ENCODE measurements around the gene PRR5.

The PRR5 gene

DNA sequence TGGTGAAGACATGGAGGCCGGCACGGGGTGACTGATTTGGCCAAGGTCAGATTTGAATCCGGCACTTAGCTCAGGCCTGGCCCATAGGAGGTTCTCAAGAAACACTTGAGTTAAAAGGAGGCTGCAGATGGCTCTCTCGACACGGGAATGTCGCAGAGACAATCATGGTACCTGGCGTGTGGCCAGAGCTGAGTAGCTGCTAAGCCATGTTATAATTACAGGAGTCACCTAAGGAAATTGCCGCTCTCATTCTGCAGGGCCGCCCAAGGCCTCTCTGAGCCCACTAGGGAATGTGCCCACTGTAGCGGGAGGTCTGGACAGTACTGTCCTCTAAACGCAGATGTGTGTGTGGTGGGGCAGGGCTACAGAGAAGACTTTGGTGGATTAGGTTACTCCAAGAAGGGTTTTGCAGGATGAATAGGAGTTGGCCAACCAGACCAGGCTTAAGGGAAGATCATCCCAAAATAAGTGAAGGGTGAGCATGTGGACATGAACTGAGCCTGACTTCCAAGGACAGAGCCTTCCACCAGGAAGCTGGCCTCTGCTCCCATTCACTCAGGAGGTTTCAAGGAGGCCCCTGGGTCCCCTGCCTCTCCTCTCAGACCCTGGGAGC lies 19.3 kb upstream of the PRR5 start:
- H3K4me3 ChIP-seq (ENCODE audit: insufficient read length, low read depth) = no peak overlapping the region
- TF ChIP-seq YY1 (IDR thresholded peaks at IDR 0.05; ENCODE audit: insufficient read depth, insufficient read length) = no peak
- TF ChIP-seq ZNF274 (IDR thresholded peaks at IDR 0.05; ENCODE audit: low read depth, low read length) = no peak
- no peak for TF ChIP-seq SUZ12 (IDR thresholded peaks at IDR 0.05; ENCODE audit: extremely low read depth, insufficient read depth, insufficient read length)
- H3K9ac ChIP-seq (ENCODE audit: insufficient read length, low read depth) = no peak overlapping the region
- H3K27me3 ChIP-seq (ENCODE audit: insufficient read depth, insufficient read length) = no peaks in the 10 kb centered on the region
- peaks cover 22% of the 10 kb centered on the region for H3K4me1 ChIP-seq (ENCODE audit: insufficient read depth, insufficient read length)
- H3K36me3 ChIP-seq (ENCODE audit: insufficient read depth, insufficient read length, low read length) = no peaks in the 10 kb centered on the region
- no peaks in the 10 kb centered on the region for H3K9me3 ChIP-seq (ENCODE audit: insufficient read depth, low read length)
- DNase-seq (ENCODE audit: low read depth, low spot score) = no peak

DNA sequence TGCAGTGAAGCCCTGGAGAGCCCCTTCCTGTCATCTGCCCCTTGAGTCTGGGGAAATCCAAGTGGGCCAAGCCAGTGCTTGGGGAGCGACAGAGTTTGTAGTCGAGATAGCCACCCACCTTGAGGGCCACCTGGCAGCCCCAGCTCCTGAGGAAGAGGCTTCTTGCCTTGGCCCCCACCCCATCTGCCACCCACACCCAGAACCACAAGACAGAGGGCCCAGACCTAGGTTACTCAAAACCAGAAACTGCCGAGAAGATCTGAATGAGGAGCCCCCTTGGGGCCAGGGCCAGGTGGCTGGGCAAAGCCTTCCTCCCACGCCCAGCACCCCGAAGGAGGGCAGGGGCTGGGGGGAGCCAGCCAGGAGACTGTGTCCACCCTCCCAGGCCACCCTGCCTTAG lies 18.8 kb upstream of the PRR5 start:
- DNase-seq (ENCODE audit: low read depth, low spot score) = no peak
- Histone ChIP-seq H3K4me1 (ENCODE audit: insufficient read depth, insufficient read length) (peaks cover 20% of the 10 kb centered on the region), H3K9me3 (ENCODE audit: insufficient read depth, low read length) (no peaks in the 10 kb centered on the region), H3K9ac (ENCODE audit: insufficient read length, low read depth) (no peak overlapping the region), H3K4me3 (ENCODE audit: insufficient read length, low read depth) (no peak overlapping the region), H3K36me3 (ENCODE audit: insufficient read depth, insufficient read length, low read length) (no peaks in the 10 kb centered on the region), H3K27me3 (ENCODE audit: insufficient read depth, insufficient read length) (no peaks in the 10 kb centered on the region)
- TF ChIP-seq ZNF274 (IDR thresholded peaks at IDR 0.05; ENCODE audit: low read depth, low read length) (no peak), YY1 (IDR thresholded peaks at IDR 0.05; ENCODE audit: insufficient read depth, insufficient read length) (no peak), SUZ12 (IDR thresholded peaks at IDR 0.05; ENCODE audit: extremely low read depth, insufficient read depth, insufficient read length) (no peak)

DNA sequence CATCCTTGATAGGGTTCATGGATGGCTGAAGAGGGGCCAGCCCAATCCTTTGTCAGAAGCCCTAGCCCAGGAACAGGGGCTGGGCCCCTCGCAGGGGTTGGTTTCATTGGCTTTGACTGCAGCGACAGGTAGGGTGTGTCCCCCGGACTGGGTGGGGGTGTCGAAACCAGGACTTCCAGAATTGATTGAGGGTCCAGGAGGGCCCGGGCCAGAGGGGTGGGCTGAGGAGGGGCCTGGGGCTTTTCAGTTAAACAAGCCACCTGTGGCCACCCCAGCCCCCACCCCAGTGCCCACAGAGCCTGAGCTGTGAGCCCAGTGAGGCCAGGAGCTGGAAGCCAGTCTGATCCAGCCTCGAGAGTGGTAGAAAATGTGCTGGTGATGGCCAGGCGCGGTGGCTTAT lies 18.1 kb upstream of the PRR5 start:
- no peak for DNase-seq (ENCODE audit: low read depth, low spot score)
- Histone ChIP-seq H3K4me1 (ENCODE audit: insufficient read depth, insufficient read length) (peaks cover 19% of the 10 kb centered on the region), H3K27me3 (ENCODE audit: insufficient read depth, insufficient read length) (no peaks in the 10 kb centered on the region), H3K4me3 (ENCODE audit: insufficient read length, low read depth) (no peak overlapping the region), H3K9me3 (ENCODE audit: insufficient read depth, low read length) (no peaks in the 10 kb centered on the region), H3K36me3 (ENCODE audit: insufficient read depth, insufficient read length, low read length) (no peaks in the 10 kb centered on the region), H3K9ac (ENCODE audit: insufficient read length, low read depth) (no peak overlapping the region)
- no peak for TF ChIP-seq SUZ12 (IDR thresholded peaks at IDR 0.05; ENCODE audit: extremely low read depth, insufficient read depth, insufficient read length)
- TF ChIP-seq ZNF274 (IDR thresholded peaks at IDR 0.05; ENCODE audit: low read depth, low read length) = no peak
- TF ChIP-seq YY1 (IDR thresholded peaks at IDR 0.05; ENCODE audit: insufficient read depth, insufficient read length) = no peak

DNA sequence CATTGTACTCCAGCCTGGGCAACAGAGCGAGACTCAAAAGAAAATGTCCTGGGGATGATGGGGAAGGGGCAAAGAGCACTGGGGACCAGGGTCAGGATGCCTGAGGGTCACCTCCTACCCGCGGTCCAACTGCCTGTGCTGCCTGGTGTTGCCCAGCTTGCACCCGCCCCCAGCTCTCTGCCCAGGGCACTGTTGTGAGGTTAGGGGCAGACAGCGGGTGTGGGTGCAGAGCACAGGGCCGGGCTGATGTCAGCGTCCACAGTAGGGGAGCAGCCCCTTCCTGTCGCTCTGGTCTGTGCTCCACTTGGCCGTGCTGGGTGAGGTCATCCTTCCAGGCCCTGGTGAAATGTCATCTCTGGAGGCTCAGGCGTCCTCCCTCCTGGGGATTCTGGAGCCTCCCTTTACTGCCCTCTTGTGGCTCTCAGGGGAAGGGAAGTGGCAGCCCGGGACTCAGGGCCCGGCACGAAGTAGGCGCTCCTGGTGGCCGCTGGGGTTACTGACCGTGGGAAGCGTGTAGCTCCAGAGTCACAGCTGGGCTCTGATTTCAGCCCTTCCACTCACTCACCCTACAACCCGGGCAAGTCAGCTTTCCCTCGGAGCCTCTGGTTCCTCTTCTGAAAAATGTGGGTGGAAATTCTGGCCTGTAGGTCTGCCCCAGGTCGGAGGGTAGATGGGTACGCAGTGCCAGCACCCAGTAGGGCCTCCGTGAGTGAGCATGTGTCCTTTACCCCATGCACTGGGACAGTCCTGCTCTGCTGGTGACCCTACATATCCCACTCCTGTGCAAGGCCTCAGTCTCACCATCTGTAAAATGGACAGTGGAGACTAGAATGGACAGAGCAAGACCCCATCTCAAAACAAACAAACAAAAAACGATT lies 17.3 kb upstream of the PRR5 start:
- H3K36me3 ChIP-seq (ENCODE audit: insufficient read depth, insufficient read length, low read length) = no peaks in the 10 kb centered on the region
- peak; percentile 86 for DNase-seq (ENCODE audit: low read depth, low spot score)
- H3K4me1 ChIP-seq (ENCODE audit: insufficient read depth, insufficient read length) = peaks cover 17% of the 10 kb centered on the region
- H3K9ac ChIP-seq (ENCODE audit: insufficient read length, low read depth) = no peak overlapping the region
- H3K27me3 ChIP-seq (ENCODE audit: insufficient read depth, insufficient read length) = no peaks in the 10 kb centered on the region
- H3K4me3 ChIP-seq (ENCODE audit: insufficient read length, low read depth) = no peak overlapping the region
- TF ChIP-seq YY1 (IDR thresholded peaks at IDR 0.05; ENCODE audit: insufficient read depth, insufficient read length) = no peak
- no peak for TF ChIP-seq ZNF274 (IDR thresholded peaks at IDR 0.05; ENCODE audit: low read depth, low read length)
- no peak for TF ChIP-seq SUZ12 (IDR thresholded peaks at IDR 0.05; ENCODE audit: extremely low read depth, insufficient read depth, insufficient read length)
- H3K9me3 ChIP-seq (ENCODE audit: insufficient read depth, low read length) = no peaks in the 10 kb centered on the region

DNA sequence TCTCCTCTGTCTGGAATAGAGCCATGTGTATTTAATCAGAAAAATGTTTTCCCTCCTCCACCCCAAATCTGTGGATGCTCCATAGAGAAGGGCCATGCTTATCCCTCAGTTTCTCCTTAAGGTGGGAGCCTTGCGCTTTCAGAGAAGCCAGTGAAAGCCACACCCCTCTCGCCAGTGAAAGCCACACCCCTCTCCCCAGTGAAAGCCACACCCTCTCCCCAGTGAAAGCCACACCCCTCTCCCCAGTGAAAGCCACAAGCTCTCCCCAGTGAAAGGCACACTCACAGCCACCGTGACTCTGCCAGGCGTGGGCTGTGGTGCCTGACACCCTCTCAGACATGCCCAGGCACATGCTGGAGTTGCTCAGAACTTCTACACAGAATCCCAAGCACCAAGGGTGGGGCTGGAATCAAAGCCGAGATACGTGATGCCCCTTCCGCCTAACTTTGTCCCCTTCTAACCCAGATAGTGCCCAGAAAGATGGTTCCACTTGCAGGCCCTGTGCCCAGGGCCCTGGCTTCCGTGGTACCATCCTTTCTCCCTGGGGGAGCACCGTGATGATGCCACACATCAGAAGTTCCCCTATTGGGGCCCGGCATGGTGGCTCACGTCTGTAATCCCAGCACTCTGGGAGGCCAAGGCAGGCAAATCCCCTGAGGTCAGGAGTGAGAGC lies 16.5 kb upstream of the PRR5 start:
- no peaks in the 10 kb centered on the region for H3K27me3 ChIP-seq (ENCODE audit: insufficient read depth, insufficient read length)

DNA sequence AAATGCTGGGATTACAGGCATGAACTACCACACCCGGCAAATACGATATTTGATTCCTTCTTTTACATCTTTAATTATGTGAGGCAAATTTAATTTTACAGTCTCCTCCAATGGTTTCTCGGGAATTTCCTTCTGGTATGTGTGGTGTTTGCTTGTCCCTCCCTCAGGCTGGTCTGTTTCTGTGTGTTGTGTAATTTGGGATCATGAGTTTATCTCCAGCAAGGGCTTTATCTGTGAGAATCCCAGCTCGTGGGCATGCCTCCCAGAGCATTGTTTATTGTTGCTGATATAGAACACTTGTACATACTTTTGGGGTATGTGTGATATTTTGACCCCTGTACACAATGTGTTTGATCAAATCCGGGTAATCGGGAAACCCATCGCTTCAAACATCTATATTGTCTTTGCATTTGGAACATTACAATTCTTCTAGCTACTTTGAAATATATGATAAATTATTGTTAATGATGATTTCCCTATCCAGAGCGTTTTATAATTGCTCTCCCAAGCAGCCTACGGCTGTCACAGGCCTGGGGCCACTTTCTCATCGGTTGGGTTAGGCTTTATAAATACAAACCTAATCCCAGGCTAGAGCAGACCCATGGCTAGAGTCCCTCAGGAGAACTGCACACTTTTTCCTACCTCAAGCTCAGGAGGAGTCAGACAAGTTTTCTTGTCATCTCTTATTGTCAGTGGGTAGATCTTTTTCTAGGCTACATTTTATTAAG lies 15.0 kb upstream of the PRR5 start:
- Histone ChIP-seq H3K36me3 (ENCODE audit: insufficient read depth, insufficient read length, low read length) (no peaks in the 10 kb centered on the region), H3K4me3 (ENCODE audit: insufficient read length, low read depth) (no peak overlapping the region), H3K4me1 (ENCODE audit: insufficient read depth, insufficient read length) (peaks cover 10% of the 10 kb centered on the region), H3K9ac (ENCODE audit: insufficient read length, low read depth) (no peak overlapping the region), H3K9me3 (ENCODE audit: insufficient read depth, low read length) (no peaks in the 10 kb centered on the region), H3K27me3 (ENCODE audit: insufficient read depth, insufficient read length) (no peaks in the 10 kb centered on the region)
- DNase-seq (ENCODE audit: low read depth, low spot score) = no peak
- TF ChIP-seq ZNF274 (IDR thresholded peaks at IDR 0.05; ENCODE audit: low read depth, low read length) = no peak

More for the DNA sequence above, 16.5 kb upstream of the PRR5 start:
- peaks cover 14% of the 10 kb centered on the region for H3K4me1 ChIP-seq (ENCODE audit: insufficient read depth, insufficient read length)
- no peak overlapping the region for H3K9ac ChIP-seq (ENCODE audit: insufficient read length, low read depth)
- TF ChIP-seq SUZ12 (IDR thresholded peaks at IDR 0.05; ENCODE audit: extremely low read depth, insufficient read depth, insufficient read length) = no peak
- TF ChIP-seq YY1 (IDR thresholded peaks at IDR 0.05; ENCODE audit: insufficient read depth, insufficient read length) = no peak
- TF ChIP-seq ZNF274 (IDR thresholded peaks at IDR 0.05; ENCODE audit: low read depth, low read length) = no peak
- no peaks in the 10 kb centered on the region for H3K36me3 ChIP-seq (ENCODE audit: insufficient read depth, insufficient read length, low read length)
- no peaks in the 10 kb centered on the region for H3K9me3 ChIP-seq (ENCODE audit: insufficient read depth, low read length)
- peak; percentile 58 for DNase-seq (ENCODE audit: low read depth, low spot score)
- H3K4me3 ChIP-seq (ENCODE audit: insufficient read length, low read depth) = no peak overlapping the region
